ENCODE measurements around the gene NKRF.
A peak's percentile ranks its signal among the peaks of the same experiment; 100 is the strongest.

The NKRF gene

DNA sequence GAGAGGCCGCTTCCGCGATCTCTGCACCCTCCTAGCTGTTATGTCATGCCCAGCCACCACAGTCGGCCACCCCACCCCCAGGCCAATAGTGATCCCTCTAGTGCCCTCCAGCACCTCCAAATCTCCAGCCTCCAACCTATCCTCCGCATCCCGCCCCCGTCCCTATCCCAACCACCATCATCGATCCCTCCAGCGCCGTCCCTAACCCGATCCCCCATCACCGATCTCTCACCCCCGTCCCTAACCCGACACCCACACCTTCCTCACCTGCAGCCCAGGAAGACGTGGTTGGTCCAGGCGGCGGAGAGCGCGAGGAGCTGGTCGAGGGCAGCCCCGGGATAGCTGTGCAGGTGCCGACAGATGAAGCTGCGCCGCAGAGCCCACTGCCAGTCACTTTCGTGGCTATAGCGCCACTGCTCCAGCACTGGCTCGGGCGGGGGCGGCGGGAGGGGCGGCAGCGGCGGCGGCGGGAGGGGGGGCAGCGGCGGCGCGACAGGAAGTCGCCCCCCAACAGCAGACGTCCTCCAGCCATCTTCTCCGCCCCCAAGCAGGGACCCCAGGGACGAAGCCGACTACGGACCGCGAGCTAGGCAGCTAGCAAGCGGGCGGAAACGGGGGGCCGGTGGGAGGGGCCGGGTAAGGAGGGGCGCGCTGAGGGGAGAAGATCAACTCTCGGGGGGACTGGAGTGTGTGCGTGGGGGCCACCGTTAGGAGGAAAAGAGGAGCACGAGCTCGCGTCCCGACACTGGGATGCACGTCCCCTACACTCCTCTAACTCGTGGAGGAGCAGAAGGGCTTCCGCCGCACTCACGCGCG, 552 bp downstream of the NKRF start:
- H3K4me3 ChIP-seq (ENCODE audit: low read length), result peak overlapping the region; percentile 91
- peaks cover 9% of the 10 kb centered on the region for H3K4me1 ChIP-seq (ENCODE audit: control insufficient read depth, insufficient read depth, low read length)
- peak overlapping the region; percentile 92 for H3K9ac ChIP-seq (ENCODE audit: low read length)
- H3K36me3 ChIP-seq (ENCODE audit: control insufficient read depth, insufficient read depth, low read length, severe bottlenecking), result no peaks in the 10 kb centered on the region
- H3K9me3 ChIP-seq (ENCODE audit: control insufficient read depth, low read length), result no peaks in the 10 kb centered on the region
- peak; percentile 56 for DNase-seq (ENCODE audit: low read depth)
- H3K27me3 ChIP-seq (replicated peaks; ENCODE audit: control insufficient read depth, insufficient read depth, low read length), result no peaks in the 10 kb centered on the region

DNA sequence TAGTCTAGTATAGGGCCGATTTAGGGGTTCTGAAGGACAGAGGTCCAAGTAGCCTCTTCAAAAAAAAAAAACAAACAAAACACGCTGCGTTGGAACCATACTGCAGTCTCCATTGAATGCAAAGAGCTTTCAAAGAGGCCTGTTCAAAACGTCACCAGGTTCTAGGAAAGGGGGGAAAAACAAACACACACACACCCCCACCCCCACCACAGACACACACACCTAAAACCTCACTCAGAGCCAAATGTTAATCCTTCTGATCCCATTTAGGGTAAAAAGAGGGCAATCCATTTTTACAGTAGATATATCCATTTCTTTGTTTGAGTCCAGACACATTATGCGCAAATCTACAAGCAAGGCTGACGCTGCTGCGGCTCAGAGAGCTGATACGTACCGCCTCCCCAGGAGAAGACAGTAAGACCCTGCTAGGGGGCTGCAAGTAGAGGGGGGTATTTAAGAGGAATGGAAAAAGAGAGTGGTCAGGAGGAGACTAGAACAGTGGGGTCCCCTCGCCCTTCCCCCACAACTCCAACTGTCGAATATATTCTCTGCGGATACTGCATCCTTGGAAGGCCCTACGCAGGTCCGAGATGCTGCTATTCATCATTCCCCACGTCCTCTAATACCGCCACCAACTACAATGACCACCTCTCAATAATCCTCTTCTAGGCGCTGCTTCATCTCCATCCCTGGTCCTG, 1.3 kb downstream of the NKRF start:
- no peaks in the 10 kb centered on the region for H3K9me3 ChIP-seq (ENCODE audit: control insufficient read depth, low read length)
- DNase-seq (ENCODE audit: low read depth), result no peak
- H3K27me3 ChIP-seq (replicated peaks; ENCODE audit: control insufficient read depth, insufficient read depth, low read length), result no peaks in the 10 kb centered on the region
- peak overlapping the region; percentile 83 for H3K4me3 ChIP-seq (ENCODE audit: low read length)
- no peaks in the 10 kb centered on the region for H3K36me3 ChIP-seq (ENCODE audit: control insufficient read depth, insufficient read depth, low read length, severe bottlenecking)
- peak overlapping the region; percentile 77 for H3K9ac ChIP-seq (ENCODE audit: low read length)
- peaks cover 9% of the 10 kb centered on the region for H3K4me1 ChIP-seq (ENCODE audit: control insufficient read depth, insufficient read depth, low read length)

DNA sequence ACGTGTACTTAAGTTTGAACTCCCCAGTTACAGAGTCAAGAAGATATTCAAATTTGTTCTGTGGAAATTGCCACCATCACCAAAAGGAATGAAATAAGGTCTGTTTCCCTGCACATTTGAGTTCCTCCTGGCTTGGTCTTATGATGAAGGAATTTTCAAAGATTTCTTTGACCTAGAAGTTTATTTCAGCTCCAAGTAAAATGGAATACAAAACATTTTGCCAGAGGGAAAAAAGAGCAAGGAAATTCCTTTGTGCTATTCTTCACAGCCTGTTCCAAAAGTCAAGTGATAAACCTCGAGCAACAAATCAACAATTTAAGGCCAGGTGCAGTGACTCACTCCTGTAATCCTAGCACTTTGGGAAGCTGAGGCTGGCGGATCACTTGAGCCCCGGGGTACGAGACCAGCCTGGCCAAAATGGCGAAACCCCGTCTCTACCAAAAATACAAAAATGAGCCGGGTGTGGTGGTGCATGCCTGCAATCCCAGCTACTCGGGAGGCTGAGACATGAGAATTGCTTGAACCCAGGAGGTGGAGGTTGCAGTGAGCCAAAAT, 3.4 kb downstream of the NKRF start:
- Histone ChIP-seq H3K36me3 (ENCODE audit: control insufficient read depth, insufficient read depth, low read length, severe bottlenecking) (no peaks in the 10 kb centered on the region), H3K4me3 (ENCODE audit: low read length) (no peak overlapping the region), H3K4me1 (ENCODE audit: control insufficient read depth, insufficient read depth, low read length) (peaks cover 9% of the 10 kb centered on the region), H3K9ac (ENCODE audit: low read length) (no peak overlapping the region), H3K9me3 (ENCODE audit: control insufficient read depth, low read length) (no peaks in the 10 kb centered on the region), H3K27me3 (replicated peaks; ENCODE audit: control insufficient read depth, insufficient read depth, low read length) (no peaks in the 10 kb centered on the region)
- DNase-seq (ENCODE audit: low read depth), result no peak

DNA sequence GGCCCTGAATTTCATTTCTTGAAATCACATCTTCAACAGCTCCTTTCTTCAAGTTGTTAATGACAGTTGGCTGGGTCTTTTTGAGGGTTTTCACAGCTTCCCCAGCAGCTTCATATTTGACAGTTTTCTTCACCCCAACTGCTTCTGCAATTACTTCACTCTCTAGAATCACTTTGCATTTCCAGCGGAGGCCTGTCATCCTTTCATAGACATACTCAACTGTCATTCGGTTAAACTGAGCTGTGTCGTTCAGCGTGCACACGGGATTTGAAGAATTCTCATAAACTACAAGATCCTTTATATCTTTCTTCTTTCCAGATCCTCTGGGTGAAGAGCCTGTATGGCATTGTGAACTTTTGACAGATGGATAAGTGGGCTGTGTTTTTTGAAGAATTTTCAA, 16.4 kb downstream of the NKRF start:
- Histone ChIP-seq H3K27me3 (replicated peaks; ENCODE audit: control insufficient read depth, insufficient read depth, low read length) (no peaks in the 10 kb centered on the region), H3K4me3 (ENCODE audit: low read length) (no peak overlapping the region), H3K36me3 (ENCODE audit: control insufficient read depth, insufficient read depth, low read length, severe bottlenecking) (peaks cover 38% of the 10 kb centered on the region), H3K9ac (ENCODE audit: low read length) (no peak overlapping the region), H3K4me1 (ENCODE audit: control insufficient read depth, insufficient read depth, low read length) (no peaks in the 10 kb centered on the region), H3K9me3 (ENCODE audit: control insufficient read depth, low read length) (no peaks in the 10 kb centered on the region)
- DNase-seq (ENCODE audit: low read depth), result no peak

DNA sequence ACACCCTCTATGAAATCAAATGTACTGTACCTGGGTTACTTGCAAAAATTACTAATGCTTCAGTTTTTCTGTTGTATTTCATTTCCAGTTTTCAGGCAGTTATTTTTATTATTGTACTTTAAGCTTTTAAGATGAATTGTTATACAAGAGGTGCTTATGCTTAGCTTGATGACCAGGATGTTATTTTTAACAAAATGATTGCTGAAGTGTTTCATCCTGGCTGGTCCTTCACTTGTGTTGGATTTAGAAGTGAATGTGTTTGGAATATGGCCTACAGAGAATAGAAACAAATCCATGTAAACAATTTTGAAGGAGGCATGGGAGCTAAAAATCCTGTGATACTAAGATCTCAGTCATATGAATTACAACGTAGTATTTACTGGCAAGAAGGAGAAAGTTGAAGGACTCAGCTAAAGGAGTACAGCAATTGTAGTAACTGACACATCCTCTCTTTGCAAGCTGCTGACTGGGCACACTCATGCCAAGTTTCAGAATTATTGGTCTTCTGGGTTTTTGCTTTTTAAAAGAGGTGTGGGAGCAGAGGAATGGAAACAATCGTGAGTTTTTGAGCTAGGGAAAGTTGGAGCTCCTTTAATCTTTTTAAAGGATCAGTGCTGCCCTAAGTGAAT, 22.7 kb downstream of the NKRF start:
- no peaks in the 10 kb centered on the region for H3K9me3 ChIP-seq (ENCODE audit: control insufficient read depth, low read length)
- no peak overlapping the region for H3K4me3 ChIP-seq (ENCODE audit: low read length)
- no peaks in the 10 kb centered on the region for H3K27me3 ChIP-seq (replicated peaks; ENCODE audit: control insufficient read depth, insufficient read depth, low read length)
- no peaks in the 10 kb centered on the region for H3K4me1 ChIP-seq (ENCODE audit: control insufficient read depth, insufficient read depth, low read length)
- H3K36me3 ChIP-seq (ENCODE audit: control insufficient read depth, insufficient read depth, low read length, severe bottlenecking), result peaks cover 5% of the 10 kb centered on the region
- H3K9ac ChIP-seq (ENCODE audit: low read length), result no peak overlapping the region
- no peak for DNase-seq (ENCODE audit: low read depth)

DNA sequence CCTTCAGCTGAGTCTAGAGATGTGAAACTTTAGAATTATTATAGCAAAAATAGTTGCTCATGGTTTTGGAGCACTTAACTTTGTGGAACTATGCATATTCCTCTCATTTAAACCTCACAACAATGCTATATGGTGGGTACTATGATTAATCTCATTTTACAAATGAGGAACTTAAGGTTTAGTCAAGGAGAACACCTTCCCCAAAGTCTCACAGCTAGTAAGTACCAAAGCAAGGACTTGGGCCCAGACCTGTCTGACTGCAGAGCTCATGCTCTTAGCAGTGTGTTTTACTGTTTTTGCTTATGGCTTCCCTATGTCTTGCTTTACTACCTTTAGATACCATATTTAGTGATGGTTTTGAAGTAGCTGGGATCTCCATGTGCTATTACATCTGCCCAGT, 26.8 kb downstream of the NKRF start:
- no peaks in the 10 kb centered on the region for H3K27me3 ChIP-seq (replicated peaks; ENCODE audit: control insufficient read depth, insufficient read depth, low read length)
- H3K4me3 ChIP-seq (ENCODE audit: low read length), result no peak overlapping the region
- no peak for DNase-seq (ENCODE audit: low read depth)
- peaks cover 12% of the 10 kb centered on the region for H3K36me3 ChIP-seq (ENCODE audit: control insufficient read depth, insufficient read depth, low read length, severe bottlenecking)
- peaks cover 12% of the 10 kb centered on the region for H3K4me1 ChIP-seq (ENCODE audit: control insufficient read depth, insufficient read depth, low read length)
- H3K9me3 ChIP-seq (ENCODE audit: control insufficient read depth, low read length), result no peaks in the 10 kb centered on the region
- H3K9ac ChIP-seq (ENCODE audit: low read length), result no peak overlapping the region

DNA sequence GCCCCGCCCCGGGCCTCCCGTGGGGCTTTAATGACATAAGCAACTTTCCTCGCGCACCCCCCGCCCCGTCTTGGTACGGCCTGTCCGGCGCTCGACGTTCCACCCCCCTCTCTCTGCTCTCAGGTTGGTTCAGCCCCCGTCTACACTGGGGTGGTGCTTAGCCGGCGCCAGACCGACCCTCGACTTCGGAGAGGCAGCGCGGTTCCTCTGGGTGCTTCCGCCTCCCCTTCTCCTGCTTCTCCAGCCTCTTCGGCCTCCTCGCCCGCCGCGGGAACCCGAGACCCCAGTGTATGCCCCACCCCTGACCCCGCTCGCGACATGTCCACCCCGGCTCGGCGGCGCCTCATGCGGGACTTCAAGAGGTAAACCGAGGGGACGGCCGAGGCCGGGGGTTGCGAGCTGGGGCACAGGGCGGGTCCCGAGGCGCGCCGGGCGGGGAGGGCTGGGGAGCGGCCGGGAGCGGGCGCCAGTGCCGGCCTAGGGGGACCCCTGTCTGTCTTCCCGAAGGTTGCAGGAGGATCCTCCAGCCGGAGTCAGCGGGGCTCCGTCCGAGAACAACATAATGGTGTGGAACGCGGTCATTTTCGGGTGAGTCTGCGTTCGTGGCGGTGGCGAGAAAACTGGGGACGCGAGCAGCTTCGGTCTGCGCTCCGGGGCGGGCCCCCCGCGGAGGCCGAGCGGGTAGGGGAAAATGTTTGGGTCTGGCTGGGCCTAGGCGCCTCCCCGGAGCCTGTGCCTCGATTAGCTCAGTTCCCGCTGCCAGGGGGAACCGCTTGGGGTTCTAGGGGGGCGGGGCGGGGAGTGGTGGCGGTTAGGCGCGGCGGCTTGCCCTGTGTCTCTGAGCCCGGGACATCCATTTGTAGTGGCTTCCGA, 31.6 kb downstream of the NKRF start, which contains the start of gene UBE2A:
UBE2A (plus strand) TSS at position 170 of the 873 bp plus-strand sequence; CDS start at position 319, 149 bp downstream.
- Histone ChIP-seq H3K4me3 (ENCODE audit: low read length) (peak within 1 kb of the TSS; percentile 84), H3K27me3 (replicated peaks; ENCODE audit: control insufficient read depth, insufficient read depth, low read length) (no peaks in the 10 kb centered on the region), H3K9me3 (ENCODE audit: control insufficient read depth, low read length) (no peaks in the 10 kb centered on the region), H3K9ac (ENCODE audit: low read length) (peak within 1 kb of the TSS; percentile 90), H3K4me1 (ENCODE audit: control insufficient read depth, insufficient read depth, low read length) (peaks cover 20% of the 10 kb centered on the region), H3K36me3 (ENCODE audit: control insufficient read depth, insufficient read depth, low read length, severe bottlenecking) (peaks cover 8% of the 10 kb centered on the region)
- peak; percentile 93 for DNase-seq (ENCODE audit: low read depth)

DNA sequence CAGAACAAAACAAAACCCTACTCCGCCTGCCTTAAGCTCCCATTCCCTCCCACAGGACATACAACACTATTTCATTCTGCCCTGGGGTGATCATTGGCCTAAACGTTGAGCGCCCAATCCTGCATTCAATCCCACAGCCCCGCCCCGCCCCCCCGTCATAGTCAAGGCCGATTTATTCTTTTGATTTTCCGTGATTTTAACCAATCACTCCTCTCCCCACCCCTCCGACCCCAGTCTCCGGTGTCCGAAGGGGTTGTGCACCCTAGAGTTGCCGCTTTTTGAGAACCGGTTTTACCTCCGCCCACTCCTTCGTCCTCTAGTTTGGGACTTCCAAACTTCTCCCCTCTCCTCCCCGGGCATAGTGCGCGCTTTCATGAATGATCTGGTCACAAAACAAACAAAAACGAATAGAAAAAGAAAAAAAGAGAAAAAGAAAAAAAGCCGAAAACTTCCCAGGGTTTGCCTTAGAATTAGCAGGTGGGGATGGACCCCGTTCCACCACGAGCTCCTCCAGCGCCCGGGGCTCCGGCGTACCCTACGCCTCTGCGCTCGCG, 32.3 kb downstream of the NKRF start:
- Histone ChIP-seq H3K27me3 (replicated peaks; ENCODE audit: control insufficient read depth, insufficient read depth, low read length) (no peaks in the 10 kb centered on the region), H3K9ac (ENCODE audit: low read length) (peak overlapping the region; percentile 90), H3K4me1 (ENCODE audit: control insufficient read depth, insufficient read depth, low read length) (peaks cover 20% of the 10 kb centered on the region), H3K4me3 (ENCODE audit: low read length) (peak overlapping the region; percentile 84), H3K36me3 (ENCODE audit: control insufficient read depth, insufficient read depth, low read length, severe bottlenecking) (peaks cover 8% of the 10 kb centered on the region), H3K9me3 (ENCODE audit: control insufficient read depth, low read length) (no peaks in the 10 kb centered on the region)
- peak; percentile 66 for DNase-seq (ENCODE audit: low read depth)

DNA sequence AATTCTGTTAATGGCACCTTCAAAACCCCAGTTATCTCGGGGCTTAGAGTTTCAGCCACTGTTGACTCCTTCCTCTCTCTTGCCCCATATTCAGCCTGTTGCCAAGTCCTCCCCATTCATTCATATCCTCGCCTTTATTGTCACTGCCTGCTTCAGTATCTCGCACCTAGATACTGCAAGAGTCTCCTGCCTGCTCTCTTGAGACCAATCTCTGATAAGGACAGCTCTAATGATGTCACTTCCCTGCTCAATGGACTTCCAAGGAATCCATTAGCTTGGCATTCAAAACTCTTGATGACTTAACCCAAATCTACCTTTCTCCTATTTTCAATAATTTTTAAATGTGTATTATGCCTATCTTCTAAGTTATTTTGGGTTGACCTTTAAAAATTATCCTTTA, 33.0 kb downstream of the NKRF start:
- peaks cover 20% of the 10 kb centered on the region for H3K4me1 ChIP-seq (ENCODE audit: control insufficient read depth, insufficient read depth, low read length)
- peaks cover 8% of the 10 kb centered on the region for H3K36me3 ChIP-seq (ENCODE audit: control insufficient read depth, insufficient read depth, low read length, severe bottlenecking)
- H3K9ac ChIP-seq (ENCODE audit: low read length), result peak overlapping the region; percentile 72
- no peaks in the 10 kb centered on the region for H3K9me3 ChIP-seq (ENCODE audit: control insufficient read depth, low read length)
- DNase-seq (ENCODE audit: low read depth), result no peak
- H3K27me3 ChIP-seq (replicated peaks; ENCODE audit: control insufficient read depth, insufficient read depth, low read length), result no peaks in the 10 kb centered on the region
- H3K4me3 ChIP-seq (ENCODE audit: low read length), result peak overlapping the region; percentile 84

DNA sequence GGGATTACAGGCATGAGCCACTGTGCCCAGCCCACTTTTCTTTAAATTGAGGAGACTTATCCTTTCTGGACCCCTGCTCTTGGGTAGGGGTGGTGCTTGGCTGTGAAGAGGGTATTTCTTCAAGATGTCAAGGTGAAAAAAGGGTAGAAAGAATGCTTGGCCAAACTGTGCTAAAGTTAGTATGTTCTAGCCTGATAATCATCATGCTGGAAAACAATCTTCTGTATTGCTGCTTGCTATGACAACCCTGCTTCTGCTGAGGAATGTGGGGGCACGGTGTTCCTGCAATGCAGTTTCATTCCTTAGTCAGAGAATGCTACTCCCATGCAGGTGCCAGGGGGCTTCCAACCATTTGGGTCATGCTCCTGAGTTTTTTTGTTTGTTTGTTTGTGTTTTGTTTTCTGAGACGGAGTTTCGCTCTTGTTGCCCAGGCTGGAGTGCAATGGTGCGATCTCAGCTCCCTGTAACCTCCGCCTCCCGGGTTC, 35.8 kb downstream of the NKRF start:
- Histone ChIP-seq H3K9me3 (ENCODE audit: control insufficient read depth, low read length) (no peaks in the 10 kb centered on the region), H3K4me3 (ENCODE audit: low read length) (no peak overlapping the region), H3K36me3 (ENCODE audit: control insufficient read depth, insufficient read depth, low read length, severe bottlenecking) (no peaks in the 10 kb centered on the region), H3K27me3 (replicated peaks; ENCODE audit: control insufficient read depth, insufficient read depth, low read length) (no peaks in the 10 kb centered on the region), H3K9ac (ENCODE audit: low read length) (no peak overlapping the region), H3K4me1 (ENCODE audit: control insufficient read depth, insufficient read depth, low read length) (peaks cover 8% of the 10 kb centered on the region)
- DNase-seq (ENCODE audit: low read depth), result no peak
